ENCODE measurements around the gene ALDH1B1.
"Not testable (repeated sequence)": the region's sequence is repeated elsewhere in the genome, so short reads cannot be mapped to it uniquely, and the experiment has no call there.

GRCh38 chr9:38399191-38399590, 6.7 kb downstream of the ALDH1B1 start:
- TF ChIP-seq HDAC2 (IDR thresholded peaks at IDR 0.05); CHD1 (IDR thresholded peaks at IDR 0.05; ENCODE audit: low read depth, low read length); ESRRA (IDR thresholded peaks at IDR 0.05; ENCODE audit: low read length); LARP7 (IDR thresholded peaks at IDR 0.05); SIX5 (IDR thresholded peaks at IDR 0.05; ENCODE audit: low read depth, low read length, severe bottlenecking): not testable (repeated sequence)
